CD14-positive monocyte (primary cell): ENCODE data around the gene SLC7A8. TPM values are rescaled to one million over a fixed set of nuclear protein-coding genes. Genes with fewer than 3 reads are reported as not detected.
A peak's percentile ranks its signal among the peaks of the same experiment; 100 is the strongest.
"Not testable (repeated sequence)": the region's sequence is repeated elsewhere in the genome, so short reads cannot be mapped to it uniquely, and the experiment has no call there.

Experiments used
- DNase-seq, 3 donors: peaks; one replicate each; pipeline ENCODE4 v3.0.0-alpha.2; 2011 to 2022
- H2AFZ ChIP-seq: 2 replicates; pipeline ENCODE4 v1.6.0; 2012; ENCODE audit warnings: mild to moderate bottlenecking, low read depth, low read length, inconsistent platforms; ENCODE audit not compliant: insufficient read depth, poor library complexity, severe bottlenecking
- H3K27ac ChIP-seq, 2 donors: 1 replicate in 1 of 2; 2 replicates in 1 of 2; pipeline ENCODE4 v1.5.1; 2012 to 2013; ENCODE audit warnings: low read length in 2 of 2, control low read depth in 1 of 2, inconsistent platforms in 1 of 2, low read depth in 1 of 2, mild to moderate bottlenecking in 1 of 2
- H3K27me3 ChIP-seq, 2 donors: one replicate each; pipeline versions ENCODE4 v1.6.0 to v1.6.1; 2011 to 2013; ENCODE audit warnings: low read length in 2 of 2; ENCODE audit not compliant: control insufficient read depth in 2 of 2, insufficient read depth in 2 of 2
- H3K36me3 ChIP-seq, 2 donors: replicated peaks in 1 of 2; 1 replicate in 1 of 2; 2 replicates in 1 of 2; pipeline versions ENCODE4 v1.5.1 to v1.6.1; 2012 to 2013; ENCODE audit warnings: low read length in 2 of 2, control low read depth in 1 of 2, inconsistent platforms in 1 of 2, mild to moderate bottlenecking in 1 of 2; ENCODE audit not compliant: insufficient read depth in 2 of 2, control insufficient read depth in 1 of 2
- H3K4me1 ChIP-seq, 2 donors: 1 replicate in 1 of 2; 2 replicates in 1 of 2; pipeline versions ENCODE4 v1.5.1 to v1.6.1; 2012 to 2013; ENCODE audit warnings: low read length in 2 of 2, control low read depth in 1 of 2, inconsistent platforms in 1 of 2, mild to moderate bottlenecking in 1 of 2, moderate library complexity in 1 of 2; ENCODE audit not compliant: insufficient read depth in 2 of 2, control insufficient read depth in 1 of 2
- H3K4me2 ChIP-seq: replicated peaks from 2 replicates; pipeline ENCODE3; 2012; ENCODE audit warnings: low read length, moderate library complexity, mild to moderate bottlenecking; ENCODE audit not compliant: poor library complexity, severe bottlenecking; ENCODE audit errors: extremely low read depth
- H3K4me3 ChIP-seq, 3 experiments: fragments of 200-600 bp in 1 of 3; sonication (generic) in 1 of 3; replicated peaks in 1 of 3; 1 replicate in 2 of 3; 2 replicates in 1 of 3; pipeline ENCODE4 v1.5.1; 2011 to 2013; ENCODE audit warnings: low read length in 3 of 3, mild to moderate bottlenecking in 3 of 3, control low read depth in 2 of 3, low read depth in 2 of 3, inconsistent platforms in 1 of 3, moderate library complexity in 1 of 3
- H3K79me2 ChIP-seq: 2 replicates; pipeline ENCODE4 v1.6.0; 2012; ENCODE audit warnings: mild to moderate bottlenecking, control low read depth, inconsistent platforms, low read length, moderate library complexity; ENCODE audit not compliant: insufficient read depth
- H3K9ac ChIP-seq: 2 replicates; pipeline ENCODE4 v1.6.0; 2017; ENCODE audit warnings: low read length, mild to moderate bottlenecking; ENCODE audit not compliant: insufficient read depth, poor library complexity, severe bottlenecking
- H3K9me3 ChIP-seq, 2 donors: replicated peaks in 1 of 2; 1 replicate in 1 of 2; 2 replicates in 1 of 2; pipeline versions ENCODE4 v1.5.1 to v1.6.1; 2012 to 2013; ENCODE audit warnings: low read length in 2 of 2, control low read depth in 1 of 2; ENCODE audit not compliant: control insufficient read depth in 1 of 2, insufficient read depth in 1 of 2
- H4K20me1 ChIP-seq: 2 replicates; pipeline ENCODE4 v1.6.0; 2012; ENCODE audit warnings: mild to moderate bottlenecking, low read length, control low read depth, moderate library complexity; ENCODE audit not compliant: insufficient read depth
- H3K27ac Mint-ChIP-seq, 7 donors: one replicate each; pipeline ENCODE4 v1.8.0; 2020; ENCODE audit warnings: mild to moderate bottlenecking in 7 of 7, mixed read lengths in 7 of 7, moderate library complexity in 6 of 7, inconsistent platforms in 2 of 7
- H3K27me3 Mint-ChIP-seq, 3 donors: one replicate each; pipeline ENCODE4 v1.8.0; 2021 to 2022; ENCODE audit warnings: low read depth in 3 of 3, mild to moderate bottlenecking in 3 of 3, mixed read lengths in 3 of 3, moderate library complexity in 3 of 3, inconsistent platforms in 1 of 3
- H3K36me3 Mint-ChIP-seq, 2 donors: one replicate each; pipeline ENCODE4 v1.8.0; 2020; ENCODE audit warnings: mixed read lengths in 2 of 2, inconsistent platforms in 1 of 2, mild to moderate bottlenecking in 1 of 2
- H3K4me1 Mint-ChIP-seq: one replicate; pipeline ENCODE4 v1.8.0; 2020; ENCODE audit warnings: mild to moderate bottlenecking, mixed read lengths
- H3K4me3 Mint-ChIP-seq, 2 donors: one replicate each; pipeline ENCODE4 v1.8.0; 2020; ENCODE audit warnings: mild to moderate bottlenecking in 2 of 2, mixed read lengths in 2 of 2, moderate library complexity in 1 of 2
- H3K9me3 Mint-ChIP-seq, 7 donors: one replicate each; pipeline ENCODE4 v1.8.0; 2020 to 2022; ENCODE audit warnings: mixed read lengths in 7 of 7, mild to moderate bottlenecking in 6 of 7, moderate library complexity in 6 of 7, inconsistent platforms in 2 of 7
- CTCF ChIP-seq: fragments of 200-600 bp; IDR thresholded peaks from one replicate; pipeline ENCODE4 v1.8.0; 2022; ENCODE audit warnings: antibody characterized with exemption, mild to moderate bottlenecking
- WGBS: methylation state at CpG from one replicate; pipeline ENCODE4 v1.1.5; 2013; ENCODE audit warnings: missing lambda C conversion rate; ENCODE audit not compliant: insufficient coverage; 5-methylcytosine and 5-hydroxymethylcytosine counted together
- intact Hi-C, 2 donors: fragments of 100-400 bp; cut with micrococcal nuclease; formaldehyde crosslinking; loops; one replicate each; pipeline versions ENCODE4 v1.15.0 to v1.15.1; 2023
- polyA plus RNA-seq, 3 donors: library from polyadenylated mRNA; depleted of rRNA in 1 of 3; unstranded in 2 of 3; stranded (reverse) in 1 of 3; fragments of 300-500 nt in 2 of 3; fragments of >200 nt in 1 of 3; fragmentation: Illumina TruSeq in 2 of 3; gene quantifications; 1 replicate in 2 of 3; 2 replicates in 1 of 3; pipeline ENCODE4 v1.2.3, GENCODE V29; 2012 to 2021

The SLC7A8 gene
- polyA plus RNA-seq, 3 donors: 0.05 to 0.53 (median 0.25) TPM

DNA sequence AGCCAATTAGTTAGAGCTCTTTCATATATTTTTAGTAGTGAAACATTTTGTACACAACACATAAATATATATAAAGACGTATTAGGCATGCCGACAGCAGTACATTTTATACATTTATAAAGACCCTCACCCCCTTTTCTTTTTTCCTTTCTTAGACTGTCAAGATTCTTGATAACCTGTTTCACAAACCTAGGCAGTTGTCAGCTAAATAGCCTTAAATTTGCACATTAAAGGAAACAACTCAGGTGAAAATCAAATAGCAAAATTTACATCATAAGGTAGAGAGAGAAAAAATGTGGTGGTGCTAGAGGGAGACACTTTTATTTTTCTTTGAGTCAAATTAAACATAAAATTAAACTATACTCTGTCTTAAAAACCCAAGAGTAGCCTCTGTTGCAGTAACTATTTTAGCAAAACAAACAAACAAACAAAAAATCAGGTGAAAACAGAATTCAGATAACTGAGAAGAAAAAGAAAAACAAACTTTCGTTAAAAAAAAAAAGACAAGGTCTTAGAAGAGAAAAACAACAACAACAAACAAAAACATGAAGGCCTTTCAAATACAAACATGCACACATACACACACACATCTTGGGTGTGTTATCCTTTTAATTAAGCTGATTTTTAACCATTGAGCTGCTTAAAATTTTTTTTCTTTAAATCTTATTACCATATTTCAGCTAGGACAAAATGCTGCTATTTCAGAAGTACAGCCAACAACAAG, 23.1 kb upstream of the SLC7A8 start:
- Histone ChIP-seq H3K36me3 (no peaks in the 10 kb centered on the region), H3K4me3 (no peak overlapping the region), H3K27me3 (no peaks in the 10 kb centered on the region), H4K20me1 (no peaks in the 10 kb centered on the region), H2AFZ (no peak overlapping the region), H3K9me3 (no peaks in the 10 kb centered on the region), H3K9ac (no peak overlapping the region), H3K79me2 (no peaks in the 10 kb centered on the region), H3K4me1 (no peaks in the 10 kb centered on the region), H3K27ac (no peak overlapping the region), H3K4me2 (no peak overlapping the region)
- Mint-ChIP-seq H3K9me3 (peaks cover 0 to 3% (median 0%) of the 10 kb centered on the region in 7 donors), H3K36me3 (no peaks in the 10 kb centered on the region), H3K4me3 (no peak overlapping the region), H3K27ac (peak overlapping the region in 1 of 7 donors; percentile 31), H3K4me1 (no peaks in the 10 kb centered on the region), H3K27me3 (peaks cover 2 to 3% (median 3%) of the 10 kb centered on the region in 3 donors)
- no peak for TF ChIP-seq CTCF
- intact Hi-C loops: no loop called here
- no CpG with 5 or more reads among the region's 3 CpGs for WGBS
- no peak for DNase-seq

- peaks cover 0 to 3% (median 0%) of the 10 kb centered on the region in 7 donors for H3K9me3 Mint-ChIP-seq
- no peaks in the 10 kb centered on the region for H3K4me1 Mint-ChIP-seq
- H3K79me2 ChIP-seq: no peaks in the 10 kb centered on the region
- no peaks in the 10 kb centered on the region for H3K36me3 Mint-ChIP-seq
- no peaks in the 10 kb centered on the region for H3K4me1 ChIP-seq
- H3K27me3 Mint-ChIP-seq: peaks cover 1 to 3% (median 2%) of the 10 kb centered on the region in 3 donors
- no peaks in the 10 kb centered on the region for H3K27me3 ChIP-seq
- H2AFZ ChIP-seq: no peak overlapping the region
- H3K4me3 Mint-ChIP-seq: no peak overlapping the region
- no peak overlapping the region for H3K27ac ChIP-seq
- H3K4me2 ChIP-seq: no peak overlapping the region
- DNase-seq: no peak
- H3K4me3 ChIP-seq: no peak overlapping the region
- no peaks in the 10 kb centered on the region for H3K36me3 ChIP-seq
- H3K9ac ChIP-seq: no peak overlapping the region
- H4K20me1 ChIP-seq: no peaks in the 10 kb centered on the region
- H3K9me3 ChIP-seq: no peaks in the 10 kb centered on the region
- no peak for TF ChIP-seq CTCF
- 81% methylated on average over 2 of the region's 7 CpGs for WGBS
- intact Hi-C loops: no loop called here
- no peak overlapping the region for H3K27ac Mint-ChIP-seq
Observed at GRCh38 chr14:23202001-23202400, 18.5 kb upstream of the SLC7A8 start.

DNA sequence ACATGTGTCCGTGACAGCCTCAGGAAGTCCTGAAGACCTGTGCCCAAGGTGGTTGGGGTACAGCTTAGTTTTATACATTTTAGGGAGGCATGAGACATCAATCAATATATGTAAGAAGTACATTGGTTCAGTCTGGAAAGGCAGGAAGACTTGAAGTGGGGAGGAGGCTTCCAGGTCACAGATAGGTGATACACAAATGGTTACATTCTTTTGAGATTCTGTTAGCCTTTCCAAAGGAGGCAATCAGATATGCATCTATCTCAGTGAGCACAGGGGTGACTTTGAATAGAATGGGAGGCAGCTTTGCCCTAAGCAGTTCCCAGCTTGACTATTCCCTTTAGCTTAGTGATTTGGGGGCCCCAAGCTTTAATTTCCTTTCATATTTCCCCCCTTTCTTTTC, 15.7 kb upstream of the SLC7A8 start:
- DNase-seq, H3K4me3 ChIP-seq, H3K79me2 ChIP-seq, H3K27me3 Mint-ChIP-seq, H3K4me1 ChIP-seq, H3K27me3 ChIP-seq, H3K9ac ChIP-seq, H3K36me3 Mint-ChIP-seq, H3K36me3 ChIP-seq, H3K9me3 ChIP-seq, H3K4me3 Mint-ChIP-seq, intact Hi-C loops, H3K4me2 ChIP-seq, H4K20me1 ChIP-seq, H3K27ac ChIP-seq, H3K4me1 Mint-ChIP-seq, H2AFZ ChIP-seq, H3K9me3 Mint-ChIP-seq: not testable (repeated sequence)
- 100% methylated on average over 1 of the region's 1 CpG for WGBS
- peak overlapping the region in 1 of 7 donors; percentile 28 for H3K27ac Mint-ChIP-seq
